Mesenchymal stem cell (in vitro differentiated cells and primary cell): ENCODE results near the gene CBX4.
"Not testable (repeated sequence)": the region's sequence is repeated elsewhere in the genome, so short reads cannot be mapped to it uniquely, and the experiment has no call there.

Experiments
- DNase-seq: peaks from one replicate; pipeline ENCODE4 v3.0.0-alpha.2; 2013
- H2AFZ ChIP-seq: one replicate; pipeline ENCODE4 v1.6.1; 2013; ENCODE audit warnings: low read depth, mild to moderate bottlenecking, control low read depth, inconsistent platforms, low read length, moderate library complexity
- H2AK5ac ChIP-seq: 2 replicates; pipeline ENCODE4 v1.6.1; 2013; ENCODE audit warnings: low read length, moderate library complexity, mild to moderate bottlenecking, inconsistent platforms; ENCODE audit not compliant: severe bottlenecking
- H2BK120ac ChIP-seq: one replicate; pipeline ENCODE4 v1.6.1; 2013; ENCODE audit warnings: low read depth, mild to moderate bottlenecking, inconsistent platforms, low read length, moderate library complexity
- H2BK12ac ChIP-seq, 2 experiments: one replicate each; pipeline ENCODE4 v1.6.1; 2013; ENCODE audit warnings: inconsistent platforms in 2 of 2, low read length in 2 of 2, mild to moderate bottlenecking in 2 of 2, moderate library complexity in 2 of 2, control low read depth in 1 of 2
- H2BK15ac ChIP-seq: one replicate; pipeline ENCODE4 v1.6.1; 2013; ENCODE audit warnings: mild to moderate bottlenecking, low read depth, inconsistent platforms; ENCODE audit not compliant: poor library complexity, severe bottlenecking
- H2BK5ac ChIP-seq: 2 replicates; pipeline ENCODE4 v1.6.1; 2013; ENCODE audit warnings: low read depth, mild to moderate bottlenecking, low read length, control low read depth, inconsistent platforms; ENCODE audit not compliant: poor library complexity, severe bottlenecking
- H3K14ac ChIP-seq, 2 experiments: one replicate each; pipeline ENCODE4 v1.6.1; 2013; ENCODE audit warnings: inconsistent platforms in 2 of 2, low read length in 2 of 2, control low read depth in 1 of 2, mild to moderate bottlenecking in 1 of 2, moderate library complexity in 1 of 2
- H3K18ac ChIP-seq, 2 experiments: one replicate each; pipeline ENCODE4 v1.6.1; 2013; ENCODE audit warnings: inconsistent platforms in 2 of 2, low read length in 2 of 2, control low read depth in 1 of 2, low read depth in 1 of 2, mild to moderate bottlenecking in 1 of 2
- H3K23ac ChIP-seq, 2 experiments: one replicate each; pipeline ENCODE4 v1.6.1; 2013; ENCODE audit warnings: inconsistent platforms in 2 of 2, low read length in 2 of 2, mild to moderate bottlenecking in 2 of 2, moderate library complexity in 2 of 2, control low read depth in 1 of 2
- H3K27ac ChIP-seq: 2 replicates; pipeline ENCODE4 v1.5.1; 2013; ENCODE audit warnings: mild to moderate bottlenecking, moderate library complexity, low read length, control low read depth, inconsistent platforms; ENCODE audit not compliant: poor library complexity, severe bottlenecking
- H3K27me3 ChIP-seq, 2 experiments: 2 replicates each; pipeline versions ENCODE4 v1.6.1 to v1.7.0; 2013; ENCODE audit warnings: low read length in 2 of 2, mild to moderate bottlenecking in 2 of 2, moderate library complexity in 2 of 2, control low read depth in 1 of 2, inconsistent platforms in 1 of 2; ENCODE audit not compliant: control insufficient read depth in 1 of 2, insufficient read depth in 1 of 2
- H3K36me3 ChIP-seq, 2 experiments: 2 replicates each; pipeline versions ENCODE4 v1.6.1 to v1.7.0; 2013; ENCODE audit warnings: low read length in 2 of 2, control low read depth in 1 of 2, inconsistent platforms in 1 of 2, low read depth in 1 of 2, mild to moderate bottlenecking in 1 of 2; ENCODE audit not compliant: insufficient read depth in 2 of 2, control insufficient read depth in 1 of 2
- H3K4ac ChIP-seq, 2 experiments: one replicate each; pipeline ENCODE4 v1.6.1; 2013; ENCODE audit warnings: inconsistent platforms in 2 of 2, low read length in 2 of 2, mild to moderate bottlenecking in 2 of 2, moderate library complexity in 2 of 2, control low read depth in 1 of 2, low read depth in 1 of 2
- H3K4me1 ChIP-seq: 2 replicates; pipeline ENCODE4 v1.6.1; 2013; ENCODE audit warnings: low read depth, low read length, control low read depth; ENCODE audit not compliant: control insufficient read depth, insufficient read depth
- H3K4me2 ChIP-seq: 2 replicates; pipeline ENCODE4 v1.6.1; 2013; ENCODE audit warnings: low read length, mild to moderate bottlenecking, inconsistent platforms; ENCODE audit not compliant: poor library complexity, severe bottlenecking
- H3K4me3 ChIP-seq, 2 experiments: 2 replicates each; pipeline versions ENCODE4 v1.5.1 to v1.7.0; 2013; ENCODE audit warnings: low read length in 2 of 2, mild to moderate bottlenecking in 2 of 2, control low read depth in 1 of 2, low read depth in 1 of 2; ENCODE audit not compliant: insufficient read depth in 1 of 2
- H3K79me1 ChIP-seq: replicated peaks from 2 replicates; pipeline ENCODE4 v1.6.1; 2013; ENCODE audit warnings: mild to moderate bottlenecking, control low read depth, low read length, inconsistent platforms; ENCODE audit not compliant: poor library complexity, severe bottlenecking
- H3K9ac ChIP-seq: 2 replicates; pipeline ENCODE4 v1.7.0; 2013; ENCODE audit warnings: mild to moderate bottlenecking, low read length, moderate library complexity
- H3K9me3 ChIP-seq: 2 replicates; pipeline ENCODE4 v1.7.0; 2013; ENCODE audit warnings: mild to moderate bottlenecking, low read length; ENCODE audit not compliant: control insufficient read depth
- H4K8ac ChIP-seq: one replicate; pipeline ENCODE4 v1.6.1; 2013; ENCODE audit warnings: inconsistent platforms, mild to moderate bottlenecking, low read length, moderate library complexity
- H4K91ac ChIP-seq: one replicate; pipeline ENCODE4 v1.6.1; 2013; ENCODE audit warnings: mild to moderate bottlenecking, low read length, inconsistent platforms
- WGBS: methylation state at CpG from one replicate; pipeline ENCODE4 v1.1.7; 2013; ENCODE audit warnings: mixed read lengths; 5-methylcytosine and 5-hydroxymethylcytosine counted together

Gene CBX4

DNA sequence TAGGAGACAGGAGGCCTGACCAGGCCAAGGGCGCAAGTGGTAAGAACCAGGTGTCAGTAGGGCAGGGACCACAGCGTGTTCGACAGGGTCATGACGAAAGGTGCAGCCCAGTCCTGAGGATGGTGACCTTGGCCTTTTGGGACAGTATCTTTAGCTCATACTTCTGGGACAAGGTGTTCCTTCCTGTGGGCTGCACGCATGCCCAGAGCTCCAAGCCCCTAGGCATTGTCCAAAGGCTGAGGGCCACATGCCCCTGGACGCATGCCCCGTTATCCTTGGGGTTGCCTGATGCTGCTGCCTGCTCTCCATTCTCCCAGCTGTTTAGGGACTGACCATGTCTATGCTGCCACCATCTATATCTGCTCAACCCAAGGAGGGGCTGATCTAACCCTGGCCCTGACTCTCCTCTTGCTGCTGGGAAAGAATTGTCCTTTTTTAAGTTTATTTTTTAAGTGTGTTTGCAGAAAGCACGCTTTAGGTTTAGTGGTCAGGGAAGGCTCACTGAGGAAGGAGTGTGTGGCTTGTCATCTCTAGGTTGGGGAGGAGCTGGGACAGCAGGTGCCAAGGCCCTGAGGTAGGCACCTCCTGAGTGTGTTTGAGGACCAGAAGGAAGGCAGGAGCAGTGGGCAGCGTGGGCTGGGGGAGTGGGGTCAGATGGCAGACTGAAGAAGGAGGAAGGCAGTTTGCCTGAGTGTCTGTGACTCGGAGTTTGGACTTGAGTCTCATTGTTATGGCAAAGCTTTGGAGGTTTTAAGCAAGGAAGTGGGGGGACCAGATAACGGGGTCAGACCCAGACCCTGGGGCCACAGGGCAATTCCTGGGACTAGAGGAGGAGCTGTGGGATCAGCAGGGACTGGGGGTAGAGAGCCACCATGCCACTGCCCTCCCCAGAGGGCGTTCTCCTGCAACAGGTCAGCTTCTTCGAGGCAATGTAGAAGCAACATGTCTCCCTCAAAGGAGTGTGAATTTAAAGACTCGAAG lies 15.1 kb upstream of the CBX4 start:
- peaks cover 10% of the 10 kb centered on the region for H3K4me1 ChIP-seq
- H3K4me2 ChIP-seq = no peak overlapping the region
- no peak overlapping the region for H2AFZ ChIP-seq
- H3K18ac ChIP-seq = no peak overlapping the region
- H3K9me3 ChIP-seq = no peaks in the 10 kb centered on the region
- no peak overlapping the region for H2BK5ac ChIP-seq
- no peak for DNase-seq
- no peak overlapping the region for H3K23ac ChIP-seq
- H3K4ac ChIP-seq = no peak overlapping the region
- no peak overlapping the region for H2BK120ac ChIP-seq
- H2BK15ac ChIP-seq = peak overlapping the region; percentile 13
- no peak overlapping the region for H3K14ac ChIP-seq
- H2BK12ac ChIP-seq = no peak overlapping the region
- no peak overlapping the region for H3K9ac ChIP-seq
- no peaks in the 10 kb centered on the region for H3K79me1 ChIP-seq
- H3K36me3 ChIP-seq = no peaks in the 10 kb centered on the region
- no peak overlapping the region for H4K8ac ChIP-seq
- WGBS = 76% methylated on average over 14 of the region's 14 CpGs
- no peak overlapping the region for H4K91ac ChIP-seq
- no peak overlapping the region for H3K4me3 ChIP-seq
- H2AK5ac ChIP-seq = no peak overlapping the region
- no peak overlapping the region for H3K27ac ChIP-seq
- H3K27me3 ChIP-seq = peaks cover 0 to 37% of the 10 kb centered on the region in 2 experiments

- H3K14ac ChIP-seq, H2BK120ac ChIP-seq, H4K8ac ChIP-seq, H3K4ac ChIP-seq, H3K23ac ChIP-seq, H3K18ac ChIP-seq, H3K79me1 ChIP-seq, H3K36me3 ChIP-seq, H3K27ac ChIP-seq, H2BK15ac ChIP-seq, DNase-seq, H2AK5ac ChIP-seq, H2BK5ac ChIP-seq, H3K9me3 ChIP-seq, H2AFZ ChIP-seq, H4K91ac ChIP-seq, H2BK12ac ChIP-seq: not testable (repeated sequence)
- peaks cover 6 to 41% of the 10 kb centered on the region in 2 experiments for H3K27me3 ChIP-seq
- H3K4me1 ChIP-seq = peaks cover 10% of the 10 kb centered on the region
- WGBS = 92% methylated on average over 7 of the region's 10 CpGs
- peak overlapping the region; percentile 77 for H3K9ac ChIP-seq
- H3K4me2 ChIP-seq = peak overlapping the region; percentile 29
- peak overlapping the region in 1 of 2 experiments; percentile 70 for H3K4me3 ChIP-seq
These were observed 13.9 kb upstream of the CBX4 start for GRCh38 chr17:79853168-79853567.

DNA sequence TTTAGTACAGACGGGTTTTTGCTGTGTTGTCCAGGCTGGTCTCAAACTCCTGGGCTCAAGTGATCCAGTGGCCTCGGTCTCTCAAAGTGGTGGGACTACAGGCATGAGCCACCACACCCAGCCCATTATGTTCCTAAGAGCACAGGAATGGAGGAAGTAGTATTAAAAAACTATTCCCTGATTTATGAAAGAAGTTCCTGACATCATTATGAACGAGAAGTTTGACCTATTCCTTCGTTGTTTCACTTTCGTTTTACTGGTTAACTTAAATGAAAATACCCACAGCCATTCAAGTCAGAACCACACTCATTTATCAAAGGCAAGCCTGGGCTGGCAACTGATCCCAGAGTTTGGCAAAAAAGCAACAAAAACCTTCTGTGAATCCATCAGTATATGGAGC lies 13.5 kb upstream of the CBX4 start:
- Histone ChIP-seq H4K91ac (no peak overlapping the region), H3K4me1 (peaks cover 10% of the 10 kb centered on the region), H3K27me3 (peaks cover 7 to 42% of the 10 kb centered on the region in 2 experiments), H3K4ac (no peak overlapping the region), H3K9me3 (no peaks in the 10 kb centered on the region), H3K14ac (no peak overlapping the region), H2BK12ac (no peak overlapping the region), H2BK120ac (no peak overlapping the region), H2AFZ (no peak overlapping the region), H3K36me3 (no peaks in the 10 kb centered on the region), H3K27ac (peak overlapping the region; percentile 16), H3K4me2 (peak overlapping the region; percentile 29), H2AK5ac (no peak overlapping the region), H3K23ac (no peak overlapping the region), H3K9ac (peak overlapping the region; percentile 77), H3K4me3 (peak overlapping the region in 1 of 2 experiments; percentile 70), H3K18ac (no peak overlapping the region), H2BK15ac (no peak overlapping the region), H2BK5ac (no peak overlapping the region), H4K8ac (peak overlapping the region; percentile 52), H3K79me1 (no peaks in the 10 kb centered on the region)
- WGBS = 45% methylated on average over 4 of the region's 5 CpGs
- DNase-seq = peak; percentile 67

DNA sequence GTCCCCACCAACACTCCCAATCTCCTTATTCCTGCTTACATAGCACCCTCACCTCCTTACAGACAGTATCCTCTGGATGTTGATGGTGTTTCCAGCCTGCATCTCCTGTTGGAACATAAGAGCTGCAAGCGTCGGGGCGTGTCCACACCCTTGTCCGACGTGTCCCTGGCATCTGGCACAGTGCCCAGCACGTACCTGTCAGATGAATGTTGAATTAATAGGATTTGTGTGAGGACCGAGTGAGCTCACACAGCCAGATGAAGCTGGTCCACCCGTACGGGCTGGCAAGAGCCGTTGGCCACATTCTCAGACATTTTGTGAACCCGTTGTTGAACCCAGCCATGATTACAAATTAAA lies 12.2 kb upstream of the CBX4 start:
- Histone ChIP-seq H4K8ac (no peak overlapping the region), H2AFZ (no peak overlapping the region), H3K36me3 (no peaks in the 10 kb centered on the region), H2BK5ac (no peak overlapping the region), H2BK12ac (no peak overlapping the region), H2BK15ac (no peak overlapping the region), H3K9ac (no peak overlapping the region), H2AK5ac (peak overlapping the region; percentile 20), H3K14ac (peak overlapping the region in 1 of 2 experiments; percentile 58), H3K23ac (no peak overlapping the region), H3K79me1 (no peaks in the 10 kb centered on the region), H3K9me3 (no peaks in the 10 kb centered on the region), H3K4me2 (no peak overlapping the region), H3K4me3 (no peak overlapping the region), H3K27ac (no peak overlapping the region), H2BK120ac (no peak overlapping the region), H3K27me3 (peaks cover 10 to 34% of the 10 kb centered on the region in 2 experiments), H3K4ac (no peak overlapping the region), H3K4me1 (peaks cover 10% of the 10 kb centered on the region), H4K91ac (no peak overlapping the region), H3K18ac (no peak overlapping the region)
- WGBS = 91% methylated on average over 7 of the region's 11 CpGs
- no peak for DNase-seq
